HepG2 (cell line): ENCODE results near the gene CYP27B1. TPM values are rescaled to one million over a fixed set of nuclear protein-coding genes. Genes with fewer than 3 reads are reported as not detected.

Experiments used
- CHD2 ChIP-seq: IDR thresholded peaks from 2 replicates; pipeline ENCODE4 v1.6.1; 2011; ENCODE audit warnings: low read depth, low read length, improper control_type of control experiment
- CREM ChIP-seq, 2 experiments: sonication (generic) in 1 of 2; formaldehyde crosslinking in 1 of 2; IDR thresholded peaks; 2 replicates each; pipeline versions ENCODE4 v1.4.0 to v1.6.1; 2016 to 2020; ENCODE audit warnings: antibody characterized with exemption in 1 of 2, mild to moderate bottlenecking in 1 of 2, missing genetic modification reagents in 1 of 2
- DPF2 ChIP-seq: sonication (generic); formaldehyde crosslinking; IDR thresholded peaks from 2 replicates; pipeline ENCODE4 v1.4.0; 2020; ENCODE audit warnings: mild to moderate bottlenecking, low read depth, missing genetic modification reagents, borderline replicate concordance
- KAT8 ChIP-seq: IDR thresholded peaks from 2 replicates; pipeline ENCODE4 v1.6.1; 2016; ENCODE audit warnings: missing genetic modification reagents, missing compliant biosample characterization
- KLF6 ChIP-seq: IDR thresholded peaks from 2 replicates; pipeline ENCODE4 v1.8.0; 2016; ENCODE audit warnings: missing biosample characterization, missing genetic modification reagents
- LBX2 ChIP-seq: sonication (generic); formaldehyde crosslinking; IDR thresholded peaks from 2 replicates; pipeline ENCODE4 v1.5.0; 2020; ENCODE audit warnings: missing genetic modification reagents, mild to moderate bottlenecking, borderline replicate concordance
- RERE ChIP-seq: IDR thresholded peaks from 2 replicates; pipeline ENCODE4 v1.6.1; 2016; ENCODE audit warnings: low read depth, missing genetic modification reagents, missing compliant biosample characterization
- RFX1 ChIP-seq: fragments of 450-650 bp; IDR thresholded peaks from 2 replicates; pipeline ENCODE4 v1.6.1; 2017
- SNRNP70 ChIP-seq: fragments of 200-400 bp; formaldehyde crosslinking; IDR thresholded peaks from 2 replicates; pipeline ENCODE4 v1.6.1; 2017; ENCODE audit warnings: mild to moderate bottlenecking, low read depth, low read length, moderate library complexity
- ZBTB2 ChIP-seq: sonication (generic); formaldehyde crosslinking; IDR thresholded peaks from 2 replicates; pipeline ENCODE4 v1.8.0; 2022; ENCODE audit warnings: low read depth, missing genetic modification reagents
- ZNF407 ChIP-seq: sonication (generic); formaldehyde crosslinking; IDR thresholded peaks from one replicate; pipeline ENCODE4 v1.5.1; 2020; ENCODE audit warnings: mild to moderate bottlenecking, missing genetic modification reagents; ENCODE audit errors: not compliant biosample characterization
- ZNF530 ChIP-seq: sonication (generic); formaldehyde crosslinking; IDR thresholded peaks from 2 replicates; pipeline ENCODE4 v1.5.0; 2020; ENCODE audit warnings: low read depth, mild to moderate bottlenecking, missing genetic modification reagents
- ZNF678 ChIP-seq: sonication (generic); formaldehyde crosslinking; IDR thresholded peaks from 2 replicates; pipeline ENCODE4 v1.4.0; 2020; ENCODE audit warnings: mild to moderate bottlenecking, missing genetic modification reagents
- ZNF709 ChIP-seq: sonication (generic); formaldehyde crosslinking; IDR thresholded peaks from 2 replicates; pipeline ENCODE4 v1.5.0; 2020; ENCODE audit warnings: mild to moderate bottlenecking, missing genetic modification reagents
- polyA plus RNA-seq, 8 experiments: library from polyadenylated mRNA; depleted of rRNA in 3 of 8; stranded (reverse) in 7 of 8; unstranded in 1 of 8; fragments of >200 nt; fragmentation: Illumina TruSeq in 4 of 8; extraction: Trizol in 4 of 8; gene quantifications; 2 replicates each; pipeline versions ENCODE4 v1.2.1 to v1.2.3, GENCODE V29; 2011 to 2016; ENCODE audit warnings: low read depth in 4 of 8, missing spikeins in 1 of 8, mixed read lengths in 1 of 8; ENCODE audit not compliant: insufficient read depth in 1 of 8
- total RNA-seq, 5 experiments: library from RNA; depleted of rRNA; stranded (reverse); fragments of >200 nt; fragmentation: Illumina TruSeq; extraction: Trizol; gene quantifications; 2 replicates each; pipeline ENCODE4 v1.2.3, GENCODE V29; 2016; ENCODE audit warnings: low read depth in 1 of 5

Gene CYP27B1
- total and polyA plus RNA-seq, 2 of the 13 experiments (the other 11 are each of a cell fraction or from before 2014, with no cell fraction given): 2.3 to 3.0 TPM

- TF ChIP-seq ZNF530 (CRISPR knock-in tag): no peak
- TF ChIP-seq SNRNP70: no peak
- TF ChIP-seq ZNF678: peak; percentile 88
- no peak; the same call in 1 of the 2 replicates for TF ChIP-seq ZBTB2 (CRISPR knock-in tag)
- TF ChIP-seq ZNF407 (CRISPR knock-in tag): peak; percentile 79
- TF ChIP-seq ZNF709 (CRISPR knock-in tag): peak; percentile 92
- 0 out of 2 replicates have a peak, but pooled peaks have one; percentile 31 for TF ChIP-seq LBX2 (CRISPR knock-in tag)
- TF ChIP-seq RFX1: no peak
- TF ChIP-seq KLF6 (CRISPR knock-in tag): peak; percentile 27; the same call in 1 of the 2 replicates
- TF ChIP-seq CHD2: no peak
- TF ChIP-seq DPF2 (CRISPR knock-in tag): no peak
- no peak; the same call in 1 of the 2 replicates for TF ChIP-seq RERE (CRISPR knock-in tag)
- TF ChIP-seq KAT8 (CRISPR knock-in tag): peak; percentile 94
- peak; percentile 98 for TF ChIP-seq CREM (IDR thresholded peaks at IDR 0.05)
- peak; percentile 81 for TF ChIP-seq CREM (CRISPR knock-in tag; IDR thresholded peaks at IDR 0.05)
These were observed 5.1 kb upstream of the CYP27B1 start, which contains the start of gene METTL1 (continued) for GRCh38 chr12:57771873-57772428.
